GM18505 (cell line): ENCODE measurements around the gene RPP25.
A peak's percentile ranks its signal among the peaks of the same experiment; 100 is the strongest.

ENCODE experiments used
- ATAC-seq: cut with Tn5 transposase; IDR thresholded peaks from one replicate; pipeline ENCODE4 v1.9.1; 2021; ENCODE audit not compliant: unreplicated experiment
- POLR2A ChIP-seq: IDR thresholded peaks from 4 replicates; pipeline ENCODE4 v1.6.1; 2011; ENCODE audit warnings: borderline replicate concordance; ENCODE audit not compliant: insufficient read depth, insufficient read length; ENCODE audit errors: extremely low read depth

The RPP25 gene

GRCh38 chr15:74983725-74984231 lies 27.2 kb upstream of the RPP25 start:
- peak; percentile 53 for ATAC-seq
- TF ChIP-seq POLR2A: no peak

GRCh38 chr15:74982183-74982582 lies 25.6 kb upstream of the RPP25 start:
- no peak for TF ChIP-seq POLR2A
- ATAC-seq: no peak

GRCh38 chr15:74978503-74978902 lies 21.9 kb upstream of the RPP25 start:
- ATAC-seq: no peak
- no peak for TF ChIP-seq POLR2A

- ATAC-seq: no peak
- no peak for TF ChIP-seq POLR2A
Measured at GRCh38 chr15:74978077-74978476, 21.5 kb upstream of the RPP25 start.

- ATAC-seq: no peak
- TF ChIP-seq POLR2A: no peak
Measured at GRCh38 chr15:74977599-74977998, 21.0 kb upstream of the RPP25 start.

- no peak for TF ChIP-seq POLR2A
- no peak for ATAC-seq
Measured at GRCh38 chr15:74976159-74976558, 19.6 kb upstream of the RPP25 start.

- no peak for ATAC-seq
Measured at GRCh38 chr15:74967670-74968069, 11.1 kb upstream of the RPP25 start.

GRCh38 chr15:74964794-74965193 lies 8.2 kb upstream of the RPP25 start:
- TF ChIP-seq POLR2A: no peak
- ATAC-seq: no peak

More at GRCh38 chr15:74967670-74968069, 11.1 kb upstream of the RPP25 start:
- TF ChIP-seq POLR2A: no peak

GRCh38 chr15:74963213-74963612 lies 6.6 kb upstream of the RPP25 start:
- no peak for TF ChIP-seq POLR2A
- ATAC-seq: no peak

- ATAC-seq: no peak
- TF ChIP-seq POLR2A: no peak
Measured at GRCh38 chr15:74962671-74963070, 6.1 kb upstream of the RPP25 start.

- TF ChIP-seq POLR2A: no peak
- no peak for ATAC-seq
Measured at GRCh38 chr15:74962219-74962618, 5.6 kb upstream of the RPP25 start.

GRCh38 chr15:74961616-74962015 lies 5.0 kb upstream of the RPP25 start:
- no peak for ATAC-seq
- TF ChIP-seq POLR2A: no peak

GRCh38 chr15:74960995-74961588 lies 4.5 kb upstream of the RPP25 start:
- no peak for TF ChIP-seq POLR2A
- ATAC-seq: no peak

- no peak for TF ChIP-seq POLR2A
- no peak for ATAC-seq
Measured at GRCh38 chr15:74960286-74960685, 3.7 kb upstream of the RPP25 start.

GRCh38 chr15:74959586-74959939 lies 3.0 kb upstream of the RPP25 start:
- no peak for ATAC-seq
- TF ChIP-seq POLR2A: no peak
